ENCODE results near the gene VPS13C. TPM values are rescaled to one million over a fixed set of nuclear protein-coding genes. Genes with fewer than 3 reads are reported as not detected.

VPS13C gene
- total RNA-seq, 1 experiment from 2014 or later, result 12.7 TPM

- no peak for DNase-seq (ENCODE audit: low spot score)
Observed at GRCh38 chr15:61935493-61935892, 124.8 kb downstream of the VPS13C start.

- DNase-seq (ENCODE audit: low spot score), result no peak
Observed at GRCh38 chr15:61929452-61929851, 130.8 kb downstream of the VPS13C start.

GRCh38 chr15:61923173-61923572 is 137.1 kb downstream of the VPS13C start:
- DNase-seq (ENCODE audit: low spot score), result no peak

GRCh38 chr15:61921093-61921492 is 139.2 kb downstream of the VPS13C start:
- no peak for DNase-seq (ENCODE audit: low spot score)

- DNase-seq (ENCODE audit: low spot score), result no peak
Observed at GRCh38 chr15:61917457-61917856, 142.8 kb downstream of the VPS13C start.

GRCh38 chr15:61916104-61916503 is 144.1 kb downstream of the VPS13C start:
- DNase-seq (ENCODE audit: low spot score), result no peak

GRCh38 chr15:61915640-61916039 is 144.6 kb downstream of the VPS13C start:
- DNase-seq (ENCODE audit: low spot score), result no peak

- DNase-seq (ENCODE audit: low spot score), result no peak
Observed at GRCh38 chr15:61910839-61911369, 149.3 kb downstream of the VPS13C start.

GRCh38 chr15:61908241-61908640 is 152.0 kb downstream of the VPS13C start:
- no peak for DNase-seq (ENCODE audit: low spot score)

GRCh38 chr15:61907753-61908086 is 152.5 kb downstream of the VPS13C start:
- no peak for DNase-seq (ENCODE audit: low spot score)

- peak; percentile 62 for DNase-seq (ENCODE audit: low spot score)
Observed at GRCh38 chr15:61906961-61907752, 153.1 kb downstream of the VPS13C start.

- DNase-seq (ENCODE audit: low spot score), result no peak
Observed at GRCh38 chr15:61893146-61893545, 167.1 kb downstream of the VPS13C start.

- no peak for DNase-seq (ENCODE audit: low spot score)
Observed at GRCh38 chr15:61892140-61892539, 168.1 kb downstream of the VPS13C start.

- DNase-seq (ENCODE audit: low spot score), result no peak
Observed at GRCh38 chr15:61890106-61890505, 170.1 kb downstream of the VPS13C start.

GRCh38 chr15:61889706-61890105 is 170.5 kb downstream of the VPS13C start:
- no peak for DNase-seq (ENCODE audit: low spot score)

- no peak for DNase-seq (ENCODE audit: low spot score)
Observed at GRCh38 chr15:61888074-61888780, 172.0 kb downstream of the VPS13C start.

GRCh38 chr15:61880084-61880483 is 180.2 kb downstream of the VPS13C start:
- DNase-seq (ENCODE audit: low spot score), result no peak

GRCh38 chr15:61879219-61879618 is 181.0 kb downstream of the VPS13C start:
- peak; percentile 83 for DNase-seq (ENCODE audit: low spot score)

- peak; percentile 51 for DNase-seq (ENCODE audit: low spot score)
Observed at GRCh38 chr15:61871926-61872522, 188.2 kb downstream of the VPS13C start.

GRCh38 chr15:61869656-61870055 is 190.6 kb downstream of the VPS13C start:
- no peak for DNase-seq (ENCODE audit: low spot score)

- no peak for DNase-seq (ENCODE audit: low spot score)
Observed at GRCh38 chr15:61861962-61862361, 198.3 kb downstream of the VPS13C start.

GRCh38 chr15:61857169-61857829 is 202.9 kb downstream of the VPS13C start:
- DNase-seq (ENCODE audit: low spot score), result no peak
